GM23248 (cell line): ENCODE data around the gene GJA4. TPM values are rescaled to one million over a fixed set of nuclear protein-coding genes. Genes with fewer than 3 reads are reported as not detected.
A peak's percentile ranks its signal among the peaks of the same experiment; 100 is the strongest.

ENCODE experiments used
- DNase-seq: peaks from one replicate; pipeline ENCODE4 v3.0.0-alpha.2; 2015
- H2AFZ ChIP-seq: fragments of 200-600 bp; sonication (generic); 2 replicates; pipeline ENCODE4 v1.6.1; 2016; ENCODE audit warnings: antibody characterized with exemption
- H3F3A ChIP-seq: fragments of 200-600 bp; sonication (generic); 2 replicates; pipeline ENCODE4 v1.6.1; 2016; ENCODE audit warnings: mild to moderate bottlenecking, antibody characterized with exemption, mixed run types; ENCODE audit not compliant: insufficient read depth
- H3K27ac ChIP-seq: fragments of 200-600 bp; sonication (generic); 2 replicates; pipeline ENCODE4 v1.5.1; 2016; ENCODE audit warnings: mild to moderate bottlenecking
- H3K27me3 ChIP-seq: fragments of 200-600 bp; sonication (generic); replicated peaks from 2 replicates; pipeline ENCODE4 v1.6.1; 2016; ENCODE audit warnings: mild to moderate bottlenecking; ENCODE audit not compliant: insufficient read depth
- H3K36me3 ChIP-seq: fragments of 200-600 bp; sonication (generic); 2 replicates; pipeline ENCODE4 v1.6.1; 2016; ENCODE audit warnings: low read depth, mild to moderate bottlenecking
- H3K4me1 ChIP-seq: fragments of 200-600 bp; sonication (generic); 2 replicates; pipeline ENCODE4 v1.6.1; 2016; ENCODE audit warnings: mild to moderate bottlenecking; ENCODE audit not compliant: insufficient read depth
- H3K4me2 ChIP-seq: fragments of 200-600 bp; sonication (generic); one replicate; pipeline ENCODE4 v1.6.1; 2016; ENCODE audit warnings: mild to moderate bottlenecking; ENCODE audit not compliant: unreplicated experiment
- H3K4me3 ChIP-seq: fragments of 200-600 bp; sonication (generic); 2 replicates; pipeline ENCODE4 v1.5.1; 2016; ENCODE audit warnings: mild to moderate bottlenecking
- H3K79me2 ChIP-seq: fragments of 200-600 bp; sonication (generic); 2 replicates; pipeline ENCODE4 v1.6.1; 2016; ENCODE audit warnings: mild to moderate bottlenecking; ENCODE audit not compliant: insufficient read depth
- H3K9ac ChIP-seq: fragments of 200-600 bp; sonication (generic); 2 replicates; pipeline ENCODE4 v1.6.1; 2016; ENCODE audit warnings: mild to moderate bottlenecking
- H3K9me2 ChIP-seq: fragments of 200-600 bp; sonication (generic); 2 replicates; pipeline ENCODE4 v1.6.1; 2016; ENCODE audit warnings: mixed run types, mild to moderate bottlenecking, moderate library complexity; ENCODE audit not compliant: insufficient read depth
- H3K9me3 ChIP-seq: fragments of 200-600 bp; sonication (generic); one replicate; pipeline ENCODE4 v1.6.1; 2017; ENCODE audit warnings: low read depth
- H4K20me1 ChIP-seq: fragments of 200-600 bp; sonication (generic); 2 replicates; pipeline ENCODE4 v1.6.0; 2016; ENCODE audit not compliant: insufficient read depth
- EZH2 ChIP-seq: fragments of 200-600 bp; sonication (generic); IDR thresholded peaks from 2 replicates; pipeline ENCODE4 v1.6.1; 2018; ENCODE audit warnings: antibody characterized with exemption, mild to moderate bottlenecking; ENCODE audit not compliant: insufficient read depth, poor library complexity, severe bottlenecking
- EZH2phosphoT487 ChIP-seq: fragments of 200-600 bp; sonication (generic); IDR thresholded peaks from 2 replicates; pipeline ENCODE4 v1.6.1; 2018; ENCODE audit warnings: antibody characterized with exemption, moderate library complexity, mild to moderate bottlenecking, low read depth; ENCODE audit not compliant: insufficient read depth
- WGBS, 2 experiments: methylation state at CpG; one replicate each; pipeline ENCODE4 v1.1.6; 2015 to 2017; ENCODE audit warnings: low lambda C conversion rate in 2 of 2, low coverage in 1 of 2; ENCODE audit errors: missing lambda C conversion rate in 2 of 2; 5-methylcytosine and 5-hydroxymethylcytosine counted together
- in situ Hi-C: fragments of 300-500 bp; cut with MboI; formaldehyde crosslinking; loops from 2 replicates; pipeline ENCODE4 v1.15.0; 2020
- polyA plus RNA-seq: library from polyadenylated mRNA; unstranded; fragments of >200 nt; fragmentation: Nextera tagmentation; extraction: Ambion mirVana; gene quantifications from 2 replicates; pipeline ENCODE4 v1.2.1, GENCODE V29; 2016
- total RNA-seq: library from RNA; depleted of rRNA; stranded (reverse); fragments of >200 nt; shearing (Covaris generic); gene quantifications from 2 replicates; pipeline ENCODE4 v1.2.3, GENCODE V29; 2014

GJA4 gene
- total and polyA plus RNA-seq, 2 experiments from 2014 or later, result not detected

GRCh38 chr1:34762474-34763141, 30.2 kb upstream of the GJA4 start:
- Histone ChIP-seq H4K20me1 (no peaks in the 10 kb centered on the region), H3K4me2 (no peak overlapping the region), H3K4me3 (no peak overlapping the region), H3K36me3 (no peaks in the 10 kb centered on the region), H3K27me3 (0 out of 2 replicates have a peak, but pooled peaks cover 21% of the 10 kb centered on the region), H2AFZ (no peak overlapping the region), H3K9me3 (no peaks in the 10 kb centered on the region), H3K27ac (no peak overlapping the region), H3K79me2 (no peaks in the 10 kb centered on the region), H3K9ac (no peak overlapping the region), H3K4me1 (peaks cover 10% of the 10 kb centered on the region), H3F3A (no peaks in the 10 kb centered on the region), H3K9me2 (no peaks in the 10 kb centered on the region)
- no peak for DNase-seq
- 35 to 38% methylated on average over 6 to 7 of the region's 7 CpGs for WGBS, 2 experiments
- in situ Hi-C loops, result no loop called here
- TF ChIP-seq EZH2, result no peak
- no peak for TF ChIP-seq EZH2phosphoT487

- H3K9ac ChIP-seq, result no peak overlapping the region
- H3K4me3 ChIP-seq, result peak overlapping the region; percentile 17; the same call in 1 of the 2 replicates
- H3K9me3 ChIP-seq, result no peaks in the 10 kb centered on the region
- H3K4me1 ChIP-seq, result peaks cover 10% of the 10 kb centered on the region
- in situ Hi-C loops, result no loop called here
- H3K36me3 ChIP-seq, result no peaks in the 10 kb centered on the region
- H3K27ac ChIP-seq, result no peak overlapping the region
- WGBS, 2 experiments, result 21 to 32% methylated on average over 7 to 8 of the region's 8 CpGs
- H2AFZ ChIP-seq, result no peak overlapping the region
- TF ChIP-seq EZH2phosphoT487, result no peak
- no peaks in the 10 kb centered on the region for H3K79me2 ChIP-seq
- 0 out of 2 replicates have a peak, but pooled peaks cover 26% of the 10 kb centered on the region for H3K27me3 ChIP-seq
- H4K20me1 ChIP-seq, result no peaks in the 10 kb centered on the region
- H3F3A ChIP-seq, result no peaks in the 10 kb centered on the region
- no peaks in the 10 kb centered on the region for H3K9me2 ChIP-seq
- peak overlapping the region; percentile 39 for H3K4me2 ChIP-seq
- DNase-seq, result peak; percentile 71
These were observed 29.5 kb upstream of the GJA4 start for GRCh38 chr1:34763142-34763781.

GRCh38 chr1:34768856-34769255, 23.9 kb upstream of the GJA4 start:
- 16 to 17% methylated on average over 3 of the region's 3 CpGs for WGBS, 2 experiments
- in situ Hi-C loops, result no loop called here
- H3K4me2 ChIP-seq, result no peak overlapping the region
- H3K9me3 ChIP-seq, result no peaks in the 10 kb centered on the region
- no peaks in the 10 kb centered on the region for H3K79me2 ChIP-seq
- TF ChIP-seq EZH2phosphoT487 (no peak), EZH2 (no peak)
- no peak overlapping the region for H2AFZ ChIP-seq
- H3K27ac ChIP-seq, result no peak overlapping the region
- H3K36me3 ChIP-seq, result no peaks in the 10 kb centered on the region
- 0 out of 2 replicates have a peak, but pooled peaks cover 26% of the 10 kb centered on the region for H3K27me3 ChIP-seq
- no peaks in the 10 kb centered on the region for H3K9me2 ChIP-seq
- no peaks in the 10 kb centered on the region for H4K20me1 ChIP-seq
- peaks cover 5% of the 10 kb centered on the region; the same call in 1 of the 2 replicates for H3F3A ChIP-seq
- H3K9ac ChIP-seq, result no peak overlapping the region
- H3K4me3 ChIP-seq, result no peak overlapping the region
- DNase-seq, result peak; percentile 21
- H3K4me1 ChIP-seq, result peaks cover 15% of the 10 kb centered on the region

GRCh38 chr1:34770891-34771504, 21.8 kb upstream of the GJA4 start:
- Histone ChIP-seq H3K9me2 (no peaks in the 10 kb centered on the region), H3K4me2 (no peak overlapping the region), H3K27ac (no peak overlapping the region), H3K9ac (no peak overlapping the region), H3K4me3 (no peak overlapping the region), H3K9me3 (no peaks in the 10 kb centered on the region), H3F3A (peaks cover 5% of the 10 kb centered on the region; the same call in 1 of the 2 replicates), H3K79me2 (no peaks in the 10 kb centered on the region), H2AFZ (no peak overlapping the region), H3K36me3 (no peaks in the 10 kb centered on the region), H4K20me1 (no peaks in the 10 kb centered on the region), H3K27me3 (peaks cover 16% of the 10 kb centered on the region), H3K4me1 (peaks cover 15% of the 10 kb centered on the region; the same call in 1 of the 2 replicates)
- 64 to 70% methylated on average over 5 of the region's 5 CpGs for WGBS, 2 experiments
- no peak for DNase-seq
- in situ Hi-C loops, result no loop called here
- TF ChIP-seq EZH2phosphoT487 (no peak), EZH2 (no peak)
